Measurements from ENCODE around the gene GRID2.

Gene GRID2

GRCh38 chr4:93732509-93732908, 1428.7 kb downstream of the GRID2 start:
- TF ChIP-seq, protein P1, sequence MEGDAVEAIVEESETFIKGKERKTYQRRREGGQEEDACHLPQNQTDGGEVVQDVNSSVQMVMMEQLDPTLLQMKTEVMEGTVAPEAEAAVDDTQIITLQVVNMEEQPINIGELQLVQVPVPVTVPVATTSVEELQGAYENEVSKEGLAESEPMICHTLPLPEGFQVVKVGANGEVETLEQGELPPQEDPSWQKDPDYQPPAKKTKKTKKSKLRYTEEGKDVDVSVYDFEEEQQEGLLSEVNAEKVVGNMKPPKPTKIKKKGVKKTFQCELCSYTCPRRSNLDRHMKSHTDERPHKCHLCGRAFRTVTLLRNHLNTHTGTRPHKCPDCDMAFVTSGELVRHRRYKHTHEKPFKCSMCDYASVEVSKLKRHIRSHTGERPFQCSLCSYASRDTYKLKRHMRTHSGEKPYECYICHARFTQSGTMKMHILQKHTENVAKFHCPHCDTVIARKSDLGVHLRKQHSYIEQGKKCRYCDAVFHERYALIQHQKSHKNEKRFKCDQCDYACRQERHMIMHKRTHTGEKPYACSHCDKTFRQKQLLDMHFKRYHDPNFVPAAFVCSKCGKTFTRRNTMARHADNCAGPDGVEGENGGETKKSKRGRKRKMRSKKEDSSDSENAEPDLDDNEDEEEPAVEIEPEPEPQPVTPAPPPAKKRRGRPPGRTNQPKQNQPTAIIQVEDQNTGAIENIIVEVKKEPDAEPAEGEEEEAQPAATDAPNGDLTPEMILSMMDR (IDR thresholded peaks at IDR 0.05; ENCODE audit: unreplicated experiment in 3 of 3) = no peak
- Mint-ChIP-seq H3K9me3 (peaks cover 2% of the 10 kb centered on the region), H3K27ac (peak overlapping the region; percentile 24 to 78 (median 63)), H3K4me3 (no peak overlapping the region), H3K27me3 (ENCODE audit: low read depth) (no peaks in the 10 kb centered on the region), H3K4me1 (peaks cover 44% of the 10 kb centered on the region), H3K36me3 (ENCODE audit: low read depth) (no peaks in the 10 kb centered on the region)

DNA sequence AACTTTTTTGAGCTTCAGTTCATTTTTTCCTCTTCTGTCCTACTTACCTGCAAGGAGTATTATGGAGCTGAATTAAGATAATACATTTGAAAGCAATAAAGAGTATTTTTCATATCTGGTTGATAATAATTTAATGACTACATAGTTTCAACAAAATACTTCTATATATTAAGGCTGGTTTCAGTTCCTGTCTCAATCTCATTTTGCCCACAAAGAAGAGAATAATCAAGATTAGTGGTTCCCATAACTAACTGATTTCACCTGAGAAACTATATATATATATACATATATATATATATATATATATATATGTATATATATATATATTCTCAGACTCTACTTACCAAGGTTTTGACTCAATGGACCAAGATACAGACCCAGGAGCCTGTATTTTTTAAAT, 1437.1 kb downstream of the GRID2 start:
- H3K9me3 Mint-ChIP-seq = no peaks in the 10 kb centered on the region
- no peaks in the 10 kb centered on the region for H3K27me3 Mint-ChIP-seq (ENCODE audit: low read depth)
- H3K36me3 Mint-ChIP-seq (ENCODE audit: low read depth) = no peaks in the 10 kb centered on the region
- no peak overlapping the region for H3K27ac Mint-ChIP-seq
- TF ChIP-seq, protein P1 (IDR thresholded peaks at IDR 0.05; ENCODE audit: unreplicated experiment in 3 of 3) = no peak
- H3K4me3 Mint-ChIP-seq = no peak overlapping the region
- peaks cover 6% of the 10 kb centered on the region for H3K4me1 Mint-ChIP-seq

DNA sequence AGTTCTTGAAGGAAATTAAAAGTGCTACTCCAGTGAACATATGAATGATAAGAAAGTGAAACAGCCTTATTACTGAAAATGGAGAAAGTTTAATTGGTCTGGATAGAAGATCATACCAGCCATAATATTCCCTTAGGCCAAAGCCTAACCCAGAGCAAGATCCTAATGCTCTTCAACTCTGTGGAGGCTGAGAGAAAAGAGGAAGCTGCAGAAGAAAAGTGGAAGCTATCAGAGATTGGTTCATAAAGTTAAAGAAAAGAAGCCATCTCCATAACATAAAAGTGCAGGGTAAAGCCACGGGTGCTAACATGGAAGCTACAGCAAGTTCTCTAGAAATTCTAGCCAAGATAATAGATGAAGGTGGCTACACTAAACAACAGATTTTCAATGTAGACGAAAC, 1439.3 kb downstream of the GRID2 start:
- Mint-ChIP-seq H3K4me3 (no peak overlapping the region), H3K36me3 (ENCODE audit: low read depth) (no peaks in the 10 kb centered on the region)

DNA sequence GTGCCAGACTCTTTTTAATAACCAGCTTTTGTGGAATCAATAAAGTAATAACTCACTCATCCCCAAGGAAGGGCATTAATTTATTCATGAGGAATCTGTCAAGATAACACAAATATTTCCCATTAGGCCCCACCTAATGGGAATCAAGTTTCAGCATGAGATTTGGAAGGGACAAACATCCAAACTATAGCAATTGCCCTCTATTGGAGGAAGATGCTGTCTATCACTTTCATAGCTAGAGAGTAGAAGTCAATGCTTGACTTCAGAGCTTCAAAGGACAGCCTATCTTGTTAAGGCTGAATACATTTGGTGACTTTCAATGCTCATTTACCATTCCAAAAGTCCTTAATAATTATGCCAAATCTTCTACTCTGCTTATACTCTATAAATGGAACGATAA, 1439.9 kb downstream of the GRID2 start:
- TF ChIP-seq, protein P1 (IDR thresholded peaks at IDR 0.05; ENCODE audit: unreplicated experiment in 3 of 3) = no peak
- no peaks in the 10 kb centered on the region for H3K27me3 Mint-ChIP-seq (ENCODE audit: low read depth)
- no peaks in the 10 kb centered on the region for H3K9me3 Mint-ChIP-seq
- no peak overlapping the region for H3K4me3 Mint-ChIP-seq
- H3K36me3 Mint-ChIP-seq (ENCODE audit: low read depth) = no peaks in the 10 kb centered on the region
- H3K4me1 Mint-ChIP-seq = peaks cover 12% of the 10 kb centered on the region
- H3K27ac Mint-ChIP-seq = no peak overlapping the region

More for the DNA sequence above, 1439.3 kb downstream of the GRID2 start:
- TF ChIP-seq, protein P1 (IDR thresholded peaks at IDR 0.05; ENCODE audit: unreplicated experiment in 3 of 3) = no peak
- Mint-ChIP-seq H3K9me3 (no peaks in the 10 kb centered on the region), H3K4me1 (peaks cover 12% of the 10 kb centered on the region), H3K27me3 (ENCODE audit: low read depth) (no peaks in the 10 kb centered on the region), H3K27ac (no peak overlapping the region)

DNA sequence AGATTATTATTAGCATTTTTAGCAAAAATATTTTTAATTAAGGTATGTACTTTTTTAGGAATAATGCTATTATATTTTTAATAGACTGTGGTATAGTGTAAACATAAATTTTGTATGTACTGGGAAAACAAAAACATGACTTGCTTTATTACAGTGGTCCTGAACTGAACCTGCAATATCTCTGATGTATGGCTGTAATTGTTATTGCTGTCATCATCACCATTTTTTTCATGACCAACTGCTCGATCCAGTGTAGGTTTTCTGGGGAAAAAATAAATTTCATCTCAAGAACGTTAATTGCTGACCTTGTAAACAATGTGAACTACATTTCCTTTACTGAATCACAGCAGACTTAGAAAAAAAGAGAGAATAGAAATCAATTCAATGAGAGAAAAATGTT, 1441.2 kb downstream of the GRID2 start:
- no peaks in the 10 kb centered on the region for H3K9me3 Mint-ChIP-seq
- H3K27ac Mint-ChIP-seq = peak overlapping the region; percentile 30 to 52 (median 47)
- H3K36me3 Mint-ChIP-seq (ENCODE audit: low read depth) = no peaks in the 10 kb centered on the region
- H3K4me1 Mint-ChIP-seq = peaks cover 24% of the 10 kb centered on the region
- TF ChIP-seq, protein P1 (IDR thresholded peaks at IDR 0.05; ENCODE audit: unreplicated experiment in 3 of 3) = no peak
- no peak overlapping the region for H3K4me3 Mint-ChIP-seq
- no peaks in the 10 kb centered on the region for H3K27me3 Mint-ChIP-seq (ENCODE audit: low read depth)

- Mint-ChIP-seq H3K27me3 (ENCODE audit: low read depth) (no peaks in the 10 kb centered on the region), H3K36me3 (ENCODE audit: low read depth) (no peaks in the 10 kb centered on the region), H3K4me1 (peaks cover 24% of the 10 kb centered on the region), H3K4me3 (no peak overlapping the region), H3K27ac (no peak overlapping the region), H3K9me3 (no peaks in the 10 kb centered on the region)
- TF ChIP-seq, protein P1 (IDR thresholded peaks at IDR 0.05; ENCODE audit: unreplicated experiment in 3 of 3) = no peak
Observed at GRCh38 chr4:93746031-93746430, 1442.3 kb downstream of the GRID2 start.

Data from nephron (organoid).